Neuronal stem cell (in vitro differentiated cells): ENCODE results near the gene DDX18.
A peak's percentile ranks its signal among the peaks of the same experiment; 100 is the strongest.

Experiments
- DNase-seq: peaks from one replicate; pipeline ENCODE4 v3.0.0-alpha.2; 2013; ENCODE audit warnings: low spot score
- H2AFZ ChIP-seq: one replicate; pipeline ENCODE4 v1.6.1; 2013; ENCODE audit warnings: mild to moderate bottlenecking, low read length, inconsistent platforms
- H2AK5ac ChIP-seq: 2 replicates; pipeline ENCODE4 v1.6.1; 2013; ENCODE audit warnings: low read depth, mild to moderate bottlenecking, inconsistent platforms, low read length, moderate library complexity, mixed read lengths
- H2BK120ac ChIP-seq: 2 replicates; pipeline ENCODE4 v1.6.1; 2013; ENCODE audit warnings: low read depth, mild to moderate bottlenecking, inconsistent platforms, low read length, moderate library complexity, mixed read lengths
- H2BK12ac ChIP-seq: one replicate; pipeline ENCODE4 v1.6.1; 2013; ENCODE audit warnings: low read length, inconsistent platforms
- H2BK15ac ChIP-seq: 2 replicates; pipeline ENCODE4 v1.6.1; 2013; ENCODE audit warnings: mild to moderate bottlenecking, low read length, inconsistent platforms, mixed read lengths
- H2BK5ac ChIP-seq: one replicate; pipeline ENCODE4 v1.6.1; 2013; ENCODE audit warnings: inconsistent platforms, mild to moderate bottlenecking, low read length, moderate library complexity
- H3K14ac ChIP-seq: one replicate; pipeline ENCODE4 v1.6.1; 2013; ENCODE audit warnings: low read length, inconsistent platforms
- H3K18ac ChIP-seq: 2 replicates; pipeline ENCODE4 v1.6.1; 2013; ENCODE audit warnings: low read length, inconsistent platforms
- H3K23ac ChIP-seq: 2 replicates; pipeline ENCODE4 v1.6.1; 2013; ENCODE audit warnings: low read depth, mild to moderate bottlenecking, mixed read lengths, low read length, inconsistent platforms; ENCODE audit not compliant: poor library complexity
- H3K27ac ChIP-seq: replicated peaks from 3 replicates; pipeline ENCODE4 v1.5.1; 2013; ENCODE audit warnings: low read length, inconsistent platforms
- H3K27me3 ChIP-seq, 3 experiments: 2 replicates each; pipeline ENCODE4 v1.6.1; 2013; ENCODE audit warnings: low read length in 3 of 3, mild to moderate bottlenecking in 2 of 3, inconsistent platforms in 1 of 3, low read depth in 1 of 3, mixed read lengths in 1 of 3, moderate library complexity in 1 of 3; ENCODE audit not compliant: control insufficient read depth in 3 of 3, insufficient read depth in 3 of 3
- H3K36me3 ChIP-seq, 2 donors: replicated peaks in 1 of 2; 2 replicates each; pipeline ENCODE4 v1.6.1; 2013; ENCODE audit warnings: low read length in 2 of 2; ENCODE audit not compliant: control insufficient read depth in 2 of 2, insufficient read depth in 2 of 2
- H3K4ac ChIP-seq: 2 replicates; pipeline ENCODE4 v1.6.1; 2013; ENCODE audit warnings: inconsistent platforms, mild to moderate bottlenecking, low read length, moderate library complexity
- H3K4me1 ChIP-seq, 2 donors: 1 replicate in 1 of 2; 2 replicates in 1 of 2; pipeline ENCODE4 v1.6.1; 2013; ENCODE audit warnings: low read length in 2 of 2, low read depth in 1 of 2; ENCODE audit not compliant: control insufficient read depth in 2 of 2, insufficient read depth in 1 of 2
- H3K4me2 ChIP-seq: one replicate; pipeline ENCODE4 v1.6.1; 2013; ENCODE audit warnings: mild to moderate bottlenecking, low read length, inconsistent platforms; ENCODE audit not compliant: insufficient read depth, poor library complexity, severe bottlenecking
- H3K4me3 ChIP-seq, 2 donors: 2 replicates each; pipeline ENCODE4 v1.5.1; 2013; ENCODE audit warnings: low read length in 2 of 2, mild to moderate bottlenecking in 2 of 2, inconsistent platforms in 1 of 2, moderate library complexity in 1 of 2
- H3K79me1 ChIP-seq: one replicate; pipeline ENCODE4 v1.6.1; 2013; ENCODE audit warnings: low read depth, mild to moderate bottlenecking, inconsistent platforms, low read length, moderate library complexity
- H3K9ac ChIP-seq: one replicate; pipeline ENCODE4 v1.6.1; 2013; ENCODE audit warnings: mild to moderate bottlenecking, low read depth, low read length, inconsistent platforms; ENCODE audit not compliant: poor library complexity
- H3K9me3 ChIP-seq, 2 donors: replicated peaks in 1 of 2; 2 replicates each; pipeline versions ENCODE3 to v1.6.1; 2013; ENCODE audit warnings: low read length in 2 of 2, mild to moderate bottlenecking in 2 of 2, inconsistent platforms in 1 of 2, low read depth in 1 of 2, mixed read lengths in 1 of 2, moderate library complexity in 1 of 2; ENCODE audit not compliant: control insufficient read depth in 2 of 2, insufficient read depth in 1 of 2
- H4K8ac ChIP-seq: one replicate; pipeline ENCODE4 v1.6.1; 2013; ENCODE audit warnings: low read depth, mild to moderate bottlenecking, inconsistent platforms, low read length, moderate library complexity
- H4K91ac ChIP-seq: one replicate; pipeline ENCODE4 v1.6.1; 2013; ENCODE audit warnings: low read length, low read depth, mild to moderate bottlenecking, inconsistent platforms; ENCODE audit not compliant: poor library complexity
- WGBS, 2 donors: extraction: QIAGEN DNeasy Blood & Tissue Kit; methylation state at CpG; one replicate each; pipeline ENCODE4 v1.1.7; 2013; ENCODE audit warnings: missing lambda C conversion rate in 2 of 2, mixed read lengths in 1 of 2; ENCODE audit not compliant: insufficient read length in 2 of 2, insufficient replicate concordance in 1 of 2; ENCODE audit errors: extremely low coverage in 2 of 2; 5-methylcytosine and 5-hydroxymethylcytosine counted together

DDX18 gene

GRCh38 chr2:117856415-117857210, 42.1 kb downstream of the DDX18 start:
- Histone ChIP-seq H3K4ac (no peak overlapping the region), H3K9ac (no peak overlapping the region), H2AK5ac (no peak overlapping the region), H3K79me1 (no peaks in the 10 kb centered on the region), H2BK120ac (no peak overlapping the region), H3K4me1 (no peaks in the 10 kb centered on the region), H3K4me2 (no peak overlapping the region), H4K91ac (no peak overlapping the region), H4K8ac (no peak overlapping the region), H2BK5ac (no peak overlapping the region), H3K27me3 (no peaks in the 10 kb centered on the region), H3K27ac (no peak overlapping the region), H3K14ac (no peak overlapping the region), H3K23ac (no peak overlapping the region), H3K18ac (no peak overlapping the region), H2BK12ac (no peak overlapping the region), H3K36me3 (no peaks in the 10 kb centered on the region), H2BK15ac (no peak overlapping the region), H2AFZ (no peak overlapping the region), H3K9me3 (peaks cover 0 to 5% of the 10 kb centered on the region in 2 donors), H3K4me3 (no peak overlapping the region)
- no peak for DNase-seq
- WGBS, 2 donors = no CpG with 5 or more reads among the region's 4 CpGs

DNA sequence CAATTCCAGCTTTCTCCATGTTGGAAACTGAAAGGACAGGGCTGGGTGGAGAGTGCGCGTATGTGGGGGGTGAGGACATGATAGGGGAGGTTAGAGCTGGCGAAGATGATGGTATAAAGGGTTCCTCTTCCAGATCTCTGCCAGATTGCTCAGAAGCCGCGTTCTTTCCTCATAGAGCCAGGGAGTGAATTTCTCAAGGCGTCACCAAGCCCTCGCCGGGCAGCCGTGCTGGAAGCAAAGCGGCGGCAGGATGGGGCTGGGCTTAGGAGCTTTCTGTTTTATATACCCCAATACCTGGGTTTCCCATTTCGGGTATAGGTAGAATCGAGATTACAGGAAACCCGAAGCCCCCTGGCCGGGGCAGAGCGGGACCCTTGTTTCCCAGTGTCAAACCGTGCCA, 43.8 kb downstream of the DDX18 start:
- H3K4me2 ChIP-seq = no peak overlapping the region
- no peak overlapping the region for H3K14ac ChIP-seq
- no peaks in the 10 kb centered on the region for H3K4me1 ChIP-seq
- no peak for DNase-seq
- no peak overlapping the region for H3K18ac ChIP-seq
- peaks cover 0 to 7% of the 10 kb centered on the region in 2 donors for H3K9me3 ChIP-seq
- H2BK120ac ChIP-seq = no peak overlapping the region
- no peak overlapping the region for H4K91ac ChIP-seq
- H3K4ac ChIP-seq = no peak overlapping the region
- H3K23ac ChIP-seq = no peak overlapping the region
- H3K79me1 ChIP-seq = no peaks in the 10 kb centered on the region
- H2AFZ ChIP-seq = peak overlapping the region; percentile 17
- H2AK5ac ChIP-seq = no peak overlapping the region
- H3K9ac ChIP-seq = no peak overlapping the region
- no peak overlapping the region for H2BK5ac ChIP-seq
- no peak overlapping the region for H3K27ac ChIP-seq
- no peak overlapping the region for H2BK12ac ChIP-seq
- no CpG with 5 or more reads among the region's 17 CpGs for WGBS, 2 donors
- no peaks in the 10 kb centered on the region for H3K36me3 ChIP-seq
- no peaks in the 10 kb centered on the region for H3K27me3 ChIP-seq
- H4K8ac ChIP-seq = no peak overlapping the region
- H2BK15ac ChIP-seq = no peak overlapping the region
- no peak overlapping the region for H3K4me3 ChIP-seq

DNA sequence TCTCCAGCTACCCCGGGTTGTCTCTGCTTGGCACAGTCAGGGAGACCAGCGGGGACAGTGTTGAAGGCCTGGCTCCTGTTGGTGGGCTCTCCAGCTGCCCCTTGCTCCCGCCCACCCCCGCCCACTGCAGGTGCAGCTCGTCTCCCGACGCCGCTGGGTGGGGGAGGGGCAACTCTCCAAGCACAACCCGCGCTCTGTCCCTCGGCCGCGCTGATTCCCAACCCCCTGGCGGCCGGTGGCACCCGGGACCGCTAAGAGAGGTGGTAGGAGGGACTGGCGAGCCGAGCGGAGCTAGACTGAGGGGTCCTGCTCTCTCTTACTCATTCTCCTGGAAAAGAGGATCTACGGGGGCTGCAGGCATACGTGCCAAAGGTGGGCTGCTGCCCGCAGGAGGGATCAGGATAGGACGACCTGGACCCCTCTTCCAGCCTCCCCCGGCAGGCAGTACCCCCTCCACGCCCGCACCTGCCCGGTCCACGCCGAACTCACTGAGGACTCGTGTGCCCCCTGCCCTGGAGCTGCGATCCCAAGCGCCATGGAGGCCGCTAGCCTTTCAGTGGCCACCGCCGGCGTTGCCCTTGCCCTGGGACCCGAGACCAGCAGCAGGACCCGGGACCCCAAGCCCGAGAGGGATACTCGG, 44.5 kb downstream of the DDX18 start:
- Histone ChIP-seq H3K4me3 (no peak overlapping the region), H3K4me1 (no peaks in the 10 kb centered on the region), H4K8ac (no peak overlapping the region), H2BK15ac (no peak overlapping the region), H2AFZ (peak overlapping the region; percentile 17), H3K14ac (no peak overlapping the region), H3K9me3 (peaks cover 0 to 7% of the 10 kb centered on the region in 2 donors), H3K27ac (no peak overlapping the region), H3K27me3 (no peaks in the 10 kb centered on the region), H3K4ac (no peak overlapping the region), H2BK120ac (no peak overlapping the region), H2BK12ac (no peak overlapping the region), H3K36me3 (no peaks in the 10 kb centered on the region), H3K4me2 (no peak overlapping the region), H3K79me1 (no peaks in the 10 kb centered on the region), H2BK5ac (no peak overlapping the region), H3K9ac (no peak overlapping the region), H2AK5ac (no peak overlapping the region), H4K91ac (no peak overlapping the region), H3K23ac (peak overlapping the region; percentile 40), H3K18ac (no peak overlapping the region)
- no peak for DNase-seq
- no CpG with 5 or more reads among the region's 41 CpGs for WGBS, 2 donors

GRCh38 chr2:117859532-117859911, 45.0 kb downstream of the DDX18 start:
- H3K14ac ChIP-seq = no peak overlapping the region
- H3K4me2 ChIP-seq = no peak overlapping the region
- H2BK120ac ChIP-seq = no peak overlapping the region
- no peak overlapping the region for H3K27ac ChIP-seq
- WGBS, 2 donors = no CpG with 5 or more reads among the region's 44 CpGs
- no peak overlapping the region for H2AFZ ChIP-seq
- peaks cover 0 to 7% of the 10 kb centered on the region in 2 donors for H3K9me3 ChIP-seq
- no peaks in the 10 kb centered on the region for H3K27me3 ChIP-seq
- no peak for DNase-seq
- peak overlapping the region; percentile 15 for H3K9ac ChIP-seq
- no peak overlapping the region for H4K91ac ChIP-seq
- H4K8ac ChIP-seq = no peak overlapping the region
- H2BK12ac ChIP-seq = peak overlapping the region; percentile 63
- no peak overlapping the region for H2AK5ac ChIP-seq
- H3K18ac ChIP-seq = peak overlapping the region; percentile 16
- H3K79me1 ChIP-seq = no peaks in the 10 kb centered on the region
- no peak overlapping the region for H2BK5ac ChIP-seq
- no peaks in the 10 kb centered on the region for H3K4me1 ChIP-seq
- no peak overlapping the region for H3K4ac ChIP-seq
- no peak overlapping the region for H2BK15ac ChIP-seq
- no peak overlapping the region for H3K23ac ChIP-seq
- no peaks in the 10 kb centered on the region for H3K36me3 ChIP-seq
- H3K4me3 ChIP-seq = no peak overlapping the region
